Peyer's patch (tissue), 4 donors: Measurements from ENCODE around the gene RESP18. TPM values are rescaled to one million over a fixed set of nuclear protein-coding genes. Genes with fewer than 3 reads are reported as not detected.

Source experiments
- DNase-seq, 3 donors: peaks; one replicate each; pipeline ENCODE4 v3.0.0-alpha.2; 2017 to 2019
- H3K27ac ChIP-seq, 4 donors: fragments of 200-600 bp; sonication (generic); one replicate each; pipeline ENCODE4 v1.5.1; 2016 to 2019
- H3K27me3 ChIP-seq, 2 donors: fragments of 200-600 bp; sonication (generic); one replicate each; pipeline ENCODE4 v1.5.1; 2019
- H3K36me3 ChIP-seq, 3 donors: fragments of 200-600 bp; sonication (generic); one replicate each; pipeline ENCODE4 v1.5.1; 2016 to 2019
- H3K4me1 ChIP-seq, 4 donors: fragments of 200-600 bp; sonication (generic); one replicate each; pipeline ENCODE4 v1.5.1; 2016 to 2019
- H3K4me3 ChIP-seq, 4 donors: fragments of 200-600 bp; sonication (generic); 1 replicate in 3 of 4; 2 replicates in 1 of 4; pipeline ENCODE4 v1.5.1; 2016 to 2019; ENCODE audit warnings: mild to moderate bottlenecking in 1 of 4
- H3K9me3 ChIP-seq, 4 donors: fragments of 200-600 bp; sonication (generic); one replicate each; pipeline ENCODE4 v1.5.1; 2016 to 2019; ENCODE audit warnings: mild to moderate bottlenecking in 1 of 4
- POLR2A ChIP-seq, 2 donors: fragments of 450-650 bp; IDR thresholded peaks; one replicate each; pipeline ENCODE4 v1.5.1; 2017; ENCODE audit warnings: antibody characterized with exemption in 2 of 2, mild to moderate bottlenecking in 2 of 2, moderate library complexity in 2 of 2
- total RNA-seq, 4 donors: library from RNA; depleted of rRNA; stranded (reverse); fragments of >200 nt; gene quantifications; one replicate each; pipeline ENCODE4 v1.1.0, GENCODE V29; 2016
- TF ChIP-seq, protein P1 (sequence below), 6 experiments: fragments of 450-650 bp in 4 of 6; fragments of 200-600 bp in 2 of 6; sonication (generic) in 1 of 6; IDR thresholded peaks; one replicate each; pipeline ENCODE4 v1.5.1; 2017 to 2019; ENCODE audit warnings: antibody characterized with exemption in 6 of 6, mild to moderate bottlenecking in 3 of 6, moderate library complexity in 1 of 6

Gene RESP18
- total RNA-seq, 4 donors from 2014 or later: not detected

DNA sequence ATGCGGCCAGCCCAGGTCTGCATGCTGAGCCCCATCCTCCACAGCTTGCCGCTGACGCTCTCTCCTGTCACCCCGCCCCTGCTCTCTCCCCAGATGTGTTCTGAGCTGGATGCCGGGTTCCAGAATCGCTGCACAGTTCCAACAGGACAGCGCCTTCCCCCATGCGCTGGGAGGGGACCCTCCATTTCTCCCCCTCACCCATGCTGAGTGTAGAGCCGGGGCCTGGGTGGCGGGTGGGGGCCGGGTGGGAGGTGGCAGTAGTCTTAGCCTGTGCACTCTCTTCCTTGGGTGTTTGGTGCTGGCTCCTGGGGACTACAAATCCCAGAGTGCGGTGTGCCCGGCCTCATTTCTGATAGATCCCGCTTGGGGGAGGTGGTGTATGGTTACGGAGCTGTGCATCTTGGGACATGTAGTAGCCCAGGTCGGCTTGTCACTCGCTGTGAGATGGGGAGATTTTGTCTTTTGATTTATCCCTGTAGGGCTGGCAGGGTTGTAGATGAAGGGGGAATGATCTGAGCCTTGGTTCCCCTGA lies 46.6 kb downstream of the RESP18 start:
- Histone ChIP-seq H3K36me3 (peaks cover 0 to 56% (median 0%) of the 10 kb centered on the region in 3 donors), H3K9me3 (no peaks in the 10 kb centered on the region), H3K4me3 (no peak overlapping the region), H3K27me3 (no peaks in the 10 kb centered on the region), H3K4me1 (peaks cover 0 to 10% (median 0%) of the 10 kb centered on the region in 4 donors), H3K27ac (no peak overlapping the region)
- TF ChIP-seq POLR2A (IDR thresholded peaks at IDR 0.05): no peak
- TF ChIP-seq, protein P1, sequence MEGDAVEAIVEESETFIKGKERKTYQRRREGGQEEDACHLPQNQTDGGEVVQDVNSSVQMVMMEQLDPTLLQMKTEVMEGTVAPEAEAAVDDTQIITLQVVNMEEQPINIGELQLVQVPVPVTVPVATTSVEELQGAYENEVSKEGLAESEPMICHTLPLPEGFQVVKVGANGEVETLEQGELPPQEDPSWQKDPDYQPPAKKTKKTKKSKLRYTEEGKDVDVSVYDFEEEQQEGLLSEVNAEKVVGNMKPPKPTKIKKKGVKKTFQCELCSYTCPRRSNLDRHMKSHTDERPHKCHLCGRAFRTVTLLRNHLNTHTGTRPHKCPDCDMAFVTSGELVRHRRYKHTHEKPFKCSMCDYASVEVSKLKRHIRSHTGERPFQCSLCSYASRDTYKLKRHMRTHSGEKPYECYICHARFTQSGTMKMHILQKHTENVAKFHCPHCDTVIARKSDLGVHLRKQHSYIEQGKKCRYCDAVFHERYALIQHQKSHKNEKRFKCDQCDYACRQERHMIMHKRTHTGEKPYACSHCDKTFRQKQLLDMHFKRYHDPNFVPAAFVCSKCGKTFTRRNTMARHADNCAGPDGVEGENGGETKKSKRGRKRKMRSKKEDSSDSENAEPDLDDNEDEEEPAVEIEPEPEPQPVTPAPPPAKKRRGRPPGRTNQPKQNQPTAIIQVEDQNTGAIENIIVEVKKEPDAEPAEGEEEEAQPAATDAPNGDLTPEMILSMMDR (IDR thresholded peaks at IDR 0.05): no peak
- no peak for DNase-seq

DNA sequence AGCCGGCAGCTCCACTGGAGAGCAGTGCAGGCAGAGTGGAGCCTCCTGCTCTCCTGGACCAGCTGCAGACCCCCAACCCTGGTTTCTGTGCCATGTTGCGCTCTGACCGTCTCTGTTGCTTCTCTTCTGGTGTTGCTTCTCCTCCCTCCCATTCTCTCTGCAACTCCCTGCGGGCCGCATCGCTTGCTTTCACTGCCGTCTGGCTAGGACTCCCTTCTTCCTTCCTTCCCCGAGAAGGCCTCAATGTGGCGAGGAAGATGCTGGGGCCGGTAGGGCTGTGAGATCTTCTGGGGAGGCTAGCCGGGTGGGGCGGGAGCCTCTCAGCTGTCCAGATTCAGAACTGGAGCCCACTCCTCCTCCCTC lies 47.2 kb downstream of the RESP18 start:
- H3K9me3 ChIP-seq: no peaks in the 10 kb centered on the region
- no peak overlapping the region for H3K4me3 ChIP-seq
- no peak overlapping the region for H3K27ac ChIP-seq
- H3K27me3 ChIP-seq: no peaks in the 10 kb centered on the region
- no peak for DNase-seq
- H3K4me1 ChIP-seq: peaks cover 0 to 16% (median 0%) of the 10 kb centered on the region in 4 donors
- TF ChIP-seq, protein P1 (IDR thresholded peaks at IDR 0.05): no peak
- no peak for TF ChIP-seq POLR2A (IDR thresholded peaks at IDR 0.05)
- H3K36me3 ChIP-seq: peaks cover 0 to 60% (median 0%) of the 10 kb centered on the region in 3 donors

DNA sequence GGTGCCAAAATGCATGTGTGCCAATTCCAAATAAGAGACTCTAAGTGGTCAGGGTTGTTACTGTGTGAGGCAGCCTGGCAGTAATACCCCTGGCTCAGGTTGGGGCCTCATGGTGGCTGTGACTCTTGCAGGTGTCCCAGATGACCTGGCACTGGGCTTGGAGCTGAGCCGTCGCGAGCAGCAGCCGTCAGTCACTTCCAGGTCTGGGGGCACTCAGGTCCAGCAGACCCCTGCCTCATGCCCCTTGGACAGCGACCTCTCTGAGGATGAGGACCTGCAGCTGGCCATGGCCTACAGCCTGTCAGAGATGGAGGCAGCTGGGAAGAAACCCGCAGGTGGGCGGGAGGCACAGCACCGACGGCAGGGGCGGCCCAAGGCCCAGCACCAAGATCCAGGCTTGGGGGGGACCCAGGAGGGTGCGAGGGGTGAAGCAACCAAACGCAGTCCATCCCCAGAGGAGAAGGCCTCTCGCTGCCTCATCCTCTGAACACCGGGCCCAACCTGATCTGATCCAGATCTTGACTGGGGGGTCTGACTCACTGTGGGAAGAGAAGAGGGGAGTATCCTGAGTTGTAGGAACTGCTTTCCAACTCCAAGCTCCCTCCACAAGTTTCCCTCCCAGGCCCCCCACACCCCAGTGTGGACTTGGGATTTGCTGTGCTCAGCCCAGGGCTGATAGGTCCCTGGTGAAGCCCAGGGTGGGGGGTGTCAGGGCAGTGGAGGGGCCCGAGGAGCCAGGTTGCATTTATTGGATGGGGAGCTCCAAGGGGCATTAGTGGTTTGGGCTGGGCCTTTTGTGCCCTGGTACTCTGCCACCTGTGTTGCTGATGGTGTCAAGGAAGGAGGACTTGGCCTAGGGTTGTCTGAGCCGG lies 47.8 kb downstream of the RESP18 start:
- no peaks in the 10 kb centered on the region for H3K9me3 ChIP-seq
- no peak overlapping the region for H3K4me3 ChIP-seq
- peaks cover 0 to 60% (median 0%) of the 10 kb centered on the region in 3 donors for H3K36me3 ChIP-seq
- H3K4me1 ChIP-seq: peaks cover 0 to 21% (median 3%) of the 10 kb centered on the region in 4 donors
- no peak overlapping the region for H3K27ac ChIP-seq
- DNase-seq: no peak
- H3K27me3 ChIP-seq: no peaks in the 10 kb centered on the region
- TF ChIP-seq POLR2A (IDR thresholded peaks at IDR 0.05): no peak
- TF ChIP-seq, protein P1 (IDR thresholded peaks at IDR 0.05): no peak

DNA sequence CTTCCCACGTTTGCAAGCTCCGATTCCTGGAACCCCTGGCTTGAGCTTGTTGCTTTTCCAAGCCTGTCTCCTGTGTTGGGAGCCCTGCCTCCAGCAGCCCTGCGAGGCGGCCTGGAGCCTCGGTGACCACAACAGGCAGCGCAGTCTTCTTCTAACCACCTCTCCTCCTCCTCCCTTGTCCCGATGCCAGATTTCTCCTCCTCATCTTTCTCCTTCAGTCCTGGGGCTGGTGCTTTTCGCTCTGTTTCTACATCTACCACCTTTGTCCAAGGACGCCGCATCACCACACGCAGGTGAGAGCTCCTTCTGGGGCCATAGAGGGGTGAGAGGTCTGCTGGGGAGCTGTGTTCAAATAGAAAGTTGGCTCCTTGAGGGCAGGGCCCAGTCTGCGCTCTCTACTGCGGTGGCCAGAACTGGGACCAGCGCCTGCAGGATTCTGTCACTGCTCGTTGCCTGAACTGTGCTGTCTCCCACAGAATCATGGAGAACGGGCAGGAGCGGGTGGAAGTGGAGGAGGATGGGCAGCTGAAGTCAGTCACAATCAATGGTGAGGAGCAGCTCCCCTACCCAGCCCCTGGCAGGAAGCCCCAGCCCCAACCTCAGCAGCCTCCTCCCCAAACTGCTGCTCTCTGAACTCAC lies 49.5 kb downstream of the RESP18 start:
- H3K4me1 ChIP-seq: peaks cover 0 to 21% (median 9%) of the 10 kb centered on the region in 4 donors
- H3K27me3 ChIP-seq: no peaks in the 10 kb centered on the region
- H3K27ac ChIP-seq: no peak overlapping the region
- no peak for TF ChIP-seq POLR2A (IDR thresholded peaks at IDR 0.05)
- TF ChIP-seq, protein P1 (IDR thresholded peaks at IDR 0.05): no peak
- peaks cover 0 to 60% (median 0%) of the 10 kb centered on the region in 3 donors for H3K36me3 ChIP-seq
- DNase-seq: no peak
- no peak overlapping the region for H3K4me3 ChIP-seq
- no peaks in the 10 kb centered on the region for H3K9me3 ChIP-seq

DNA sequence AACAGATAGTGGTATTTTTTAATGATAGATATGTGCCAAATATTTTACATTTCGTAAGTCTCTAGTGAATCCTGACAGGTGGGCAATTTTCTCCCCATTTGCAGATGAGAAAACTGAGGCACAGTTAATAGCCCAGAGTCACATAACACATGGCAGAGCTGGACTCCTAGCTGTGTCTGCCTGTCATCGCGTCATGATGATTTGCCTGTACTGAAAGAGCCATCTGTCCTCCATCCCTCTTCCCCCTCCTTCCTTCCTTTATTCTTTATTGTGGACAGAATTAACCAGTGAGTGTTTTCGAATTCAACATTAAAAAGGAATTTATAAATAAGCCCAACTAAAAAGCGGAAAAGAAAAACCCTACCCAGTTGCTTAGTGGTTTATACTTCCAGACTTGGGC lies 50.2 kb downstream of the RESP18 start:
- peaks cover 0 to 60% (median 0%) of the 10 kb centered on the region in 3 donors for H3K36me3 ChIP-seq
- peaks cover 0 to 28% (median 9%) of the 10 kb centered on the region in 4 donors for H3K4me1 ChIP-seq
- no peaks in the 10 kb centered on the region for H3K9me3 ChIP-seq
- no peak overlapping the region for H3K27ac ChIP-seq
- TF ChIP-seq, protein P1 (IDR thresholded peaks at IDR 0.05): no peak
- no peak for TF ChIP-seq POLR2A (IDR thresholded peaks at IDR 0.05)
- no peak overlapping the region for H3K4me3 ChIP-seq
- DNase-seq: no peak
- no peaks in the 10 kb centered on the region for H3K27me3 ChIP-seq
